K562 (cell line): ENCODE results near the gene SETDB1. TPM values are rescaled to one million over a fixed set of nuclear protein-coding genes. Genes with fewer than 3 reads are reported as not detected.

Experiments used
- ATF1 ChIP-seq, 2 experiments: fragments of 450-650 bp in 1 of 2; IDR thresholded peaks; 2 replicates each; pipeline ENCODE4 v1.6.1; 2016; ENCODE audit warnings: missing compliant biosample characterization in 1 of 2, missing genetic modification characterization in 1 of 2
- ATF3 ChIP-seq, 2 experiments: fragments of 450-650 bp in 1 of 2; sonication (generic) in 1 of 2; formaldehyde crosslinking in 1 of 2; IDR thresholded peaks in 1 of 2; conservative IDR thresholded peaks in 1 of 2; 2 replicates each; pipeline versions ENCODE4 v1.6.1 to v1.8.1; 2016 to 2023; ENCODE audit warnings: mild to moderate bottlenecking in 2 of 2, moderate library complexity in 2 of 2, inconsistent platforms in 1 of 2, missing genetic modification reagents in 1 of 2
- CBFB ChIP-seq: sonication (generic); formaldehyde crosslinking; IDR thresholded peaks from 2 replicates; pipeline ENCODE4 v1.4.0; 2020; ENCODE audit warnings: mild to moderate bottlenecking, missing genetic modification reagents
- CHD4 ChIP-seq: fragments of 200-600 bp; sonication (generic); IDR thresholded peaks from 3 replicates; pipeline ENCODE4 v1.6.1; 2012; ENCODE audit warnings: low read depth, mild to moderate bottlenecking, mixed read lengths, low read length, inconsistent platforms; ENCODE audit not compliant: insufficient read depth, insufficient replicate concordance, poor library complexity, severe bottlenecking
- DACH1 ChIP-seq: fragments of 450-650 bp; IDR thresholded peaks from 2 replicates; pipeline ENCODE4 v1.6.1; 2018; ENCODE audit not compliant: partially characterized antibody
- GABPA ChIP-seq: fragments of 200-800 bp; sonication (Bioruptor generic); conservative IDR thresholded peaks from 2 replicates; pipeline ENCODE4 v1.6.1; 2016; ENCODE audit warnings: low read depth, missing genetic modification characterization, missing compliant biosample characterization
- GATAD2A ChIP-seq: fragments of 450-650 bp; IDR thresholded peaks from 2 replicates; pipeline ENCODE4 v1.6.1; 2017
- ILF3 ChIP-seq: fragments of 450-650 bp; IDR thresholded peaks from 2 replicates; pipeline ENCODE4 v1.6.1; 2018; ENCODE audit warnings: antibody characterized with exemption, mild to moderate bottlenecking, moderate library complexity, borderline replicate concordance
- KDM1A ChIP-seq, 2 experiments: fragments of 450-650 bp; IDR thresholded peaks; 2 replicates each; pipeline ENCODE4 v1.6.1; 2016; ENCODE audit warnings: mild to moderate bottlenecking in 2 of 2
- MAFK ChIP-seq: IDR thresholded peaks from 2 replicates; pipeline ENCODE4 v1.6.1; 2011; ENCODE audit warnings: low read length, improper control_type of control experiment
- NCOA1 ChIP-seq: fragments of 450-650 bp; IDR thresholded peaks from 2 replicates; pipeline ENCODE4 v1.6.1; 2016; ENCODE audit warnings: low read depth
- NFE2L1 ChIP-seq: fragments of 450-650 bp; IDR thresholded peaks from 2 replicates; pipeline ENCODE4 v1.6.1; 2016; ENCODE audit warnings: missing genetic modification characterization, low read depth, mild to moderate bottlenecking, missing compliant biosample characterization, moderate library complexity, borderline replicate concordance
- RBFOX2 ChIP-seq: fragments of 200-400 bp; formaldehyde crosslinking; IDR thresholded peaks from 2 replicates; pipeline ENCODE4 v1.6.1; 2017; ENCODE audit warnings: low read depth, mild to moderate bottlenecking, low read length, moderate library complexity
- RHOXF2B ChIP-seq: fragments of 250-450 bp; sonication (Bioruptor Pico); conservative IDR thresholded peaks from 2 replicates; pipeline ENCODE4 v1.5.1; 2021
- RNF2 ChIP-seq: sonication (generic); IDR thresholded peaks from 2 replicates; pipeline ENCODE4 v1.6.1; 2016
- SMAD3 ChIP-seq: fragments of 450-650 bp; formaldehyde crosslinking; conservative IDR thresholded peaks from 2 replicates; pipeline ENCODE4 v1.4.0; 2020; ENCODE audit warnings: mild to moderate bottlenecking
- SMAD4 ChIP-seq: fragments of 250-450 bp; sonication (Bioruptor Pico); conservative IDR thresholded peaks from 2 replicates; pipeline ENCODE4 v1.8.0; 2021; ENCODE audit warnings: inconsistent platforms, mild to moderate bottlenecking, moderate library complexity
- STAT5A ChIP-seq: IDR thresholded peaks from 2 replicates; pipeline ENCODE4 v1.6.1; 2012; ENCODE audit warnings: low read length, inconsistent platforms, borderline replicate concordance
- TAF9B ChIP-seq: fragments of 450-650 bp; IDR thresholded peaks from 2 replicates; pipeline ENCODE4 v1.6.1; 2018; ENCODE audit warnings: mild to moderate bottlenecking; ENCODE audit not compliant: partially characterized antibody
- TFAP4 ChIP-seq: sonication (generic); formaldehyde crosslinking; IDR thresholded peaks from 2 replicates; pipeline ENCODE4 v1.8.0; 2022; ENCODE audit warnings: missing genetic modification reagents, mild to moderate bottlenecking, moderate library complexity, borderline replicate concordance
- TOE1 ChIP-seq, 2 experiments: fragments of 450-650 bp in 1 of 2; sonication (generic) in 1 of 2; formaldehyde crosslinking in 1 of 2; IDR thresholded peaks; 2 replicates each; pipeline versions ENCODE4 v1.7.1 to v1.8.0; 2016 to 2022; ENCODE audit warnings: borderline replicate concordance in 2 of 2, mild to moderate bottlenecking in 2 of 2, antibody characterized with exemption in 1 of 2, inconsistent platforms in 1 of 2, low read depth in 1 of 2, missing genetic modification reagents in 1 of 2, moderate library complexity in 1 of 2
- WHSC1 ChIP-seq: IDR thresholded peaks from one replicate; pipeline ENCODE4 v1.6.1; 2012; ENCODE audit warnings: low read length, control low read depth, inconsistent platforms
- ZHX1 ChIP-seq: fragments of 150-350 bp; conservative IDR thresholded peaks from 2 replicates; pipeline ENCODE4 v1.6.1; 2014; ENCODE audit warnings: low read length
- ZNF668 ChIP-seq: fragments of 250-450 bp; sonication (Bioruptor Pico); IDR thresholded peaks from 2 replicates; pipeline ENCODE4 v1.8.0; 2022; ENCODE audit warnings: mild to moderate bottlenecking, inconsistent platforms
- polyA plus RNA-seq, 8 experiments: library from polyadenylated mRNA; depleted of rRNA in 4 of 8; stranded (reverse) in 5 of 8; unstranded in 3 of 8; fragments of >200 nt; fragmentation: Nextera tagmentation in 2 of 8; fragmentation: Illumina TruSeq in 1 of 8; extraction: Ambion mirVana in 2 of 8; extraction: Trizol in 1 of 8; gene quantifications; 2 replicates each; pipeline versions ENCODE4 v1.2.1 to v1.2.3, GENCODE V29; 2011 to 2014; ENCODE audit warnings: inconsistent platforms in 1 of 8, missing spikeins in 1 of 8
- total RNA-seq, 7 experiments: library from RNA; depleted of rRNA in 6 of 7; stranded (reverse); fragments of >200 nt in 6 of 7; fragmentation: Illumina TruSeq in 2 of 7; extraction: Trizol in 2 of 7; gene quantifications; 2 replicates each; pipeline versions ENCODE4 v1.2.1 to v1.2.3, GENCODE V29; 2011 to 2021; ENCODE audit warnings: low replicate concordance in 1 of 7

The SETDB1 gene
- total and polyA plus RNA-seq, 9 of the 15 experiments (the other 6 are each of a cell fraction or from before 2014, with no cell fraction given), result 21.5 to 64.4 (median 42.0) TPM

- TF ChIP-seq ATF1 (CRISPR knock-in tag; IDR thresholded peaks at IDR 0.05) (no peak), ATF1 (tag; IDR thresholded peaks at IDR 0.05) (peak; percentile 70), KDM1A (IDR thresholded peaks at IDR 0.05) (peak; percentile 44 to 45; a peak in 3 of 4 replicates), ZHX1 (no peak), SMAD4 (CRISPR knock-in tag) (peak; percentile 78), NFE2L1 (tag) (peak; percentile 79), RHOXF2B (CRISPR knock-in tag) (0 out of 2 replicates have a peak, but pooled peaks have one; percentile 14), DACH1 (peak; percentile 82), CBFB (0 out of 2 replicates have a peak, but pooled peaks have one; percentile 72), TOE1 (IDR thresholded peaks at IDR 0.05; ENCODE audit: borderline replicate concordance) (0 out of 2 replicates have a peak, but pooled peaks have one; percentile 17), TOE1 (CRISPR knock-in tag; IDR thresholded peaks at IDR 0.05; ENCODE audit: borderline replicate concordance, low read depth) (no peak), WHSC1 (no peak), RNF2 (peak; percentile 35; the same call in 1 of the 2 replicates), STAT5A (0 out of 2 replicates have a peak, but pooled peaks have one; percentile 21), ATF3 (IDR thresholded peaks at IDR 0.05) (peak; percentile 77), ATF3 (CRISPR knock-in tag; conservative IDR thresholded peaks at IDR 0.05) (no peak), CHD4 (peak; percentile 65), TAF9B (peak; percentile 80), SMAD3 (peak; percentile 42; the same call in 1 of the 2 replicates), GATAD2A (peak; percentile 93), MAFK (peak; percentile 86), ZNF668 (CRISPR knock-in tag) (0 out of 2 replicates have a peak, but pooled peaks have one; percentile 31), RBFOX2 (peak; percentile 63), GABPA (tag) (peak; percentile 62), NCOA1 (peak; percentile 31; the same call in 1 of the 2 replicates), TFAP4 (CRISPR knock-in tag) (peak; percentile 98), ILF3 (no peak)
These were observed 73.0 kb downstream of the SETDB1 start (continued) for GRCh38 chr1:150999051-150999674.
